ENCODE data around the gene ZRANB3. TPM values are rescaled to one million over a fixed set of nuclear protein-coding genes. Genes with fewer than 3 reads are reported as not detected.

Gene ZRANB3
- total and polyA plus RNA-seq, 2 experiments from 2014 or later = 3.6 to 10.4 TPM

- H3K79me2 ChIP-seq = no peaks in the 10 kb centered on the region
- no peak for DNase-seq (ENCODE audit: low spot score)
- H3K36me3 ChIP-seq (replicated peaks; ENCODE audit: insufficient read depth, low read depth) = no peaks in the 10 kb centered on the region
- H3K9me2 ChIP-seq (replicated peaks; ENCODE audit: insufficient read depth) = no peaks in the 10 kb centered on the region
- H3K4me3 ChIP-seq = no peak overlapping the region
- H3K4me2 ChIP-seq = no peak overlapping the region
- no peak overlapping the region for H2AFZ ChIP-seq
- H3K27me3 ChIP-seq = no peaks in the 10 kb centered on the region
- H3K9me3 ChIP-seq (ENCODE audit: low read depth) = no peaks in the 10 kb centered on the region
- TF ChIP-seq, protein P1, sequence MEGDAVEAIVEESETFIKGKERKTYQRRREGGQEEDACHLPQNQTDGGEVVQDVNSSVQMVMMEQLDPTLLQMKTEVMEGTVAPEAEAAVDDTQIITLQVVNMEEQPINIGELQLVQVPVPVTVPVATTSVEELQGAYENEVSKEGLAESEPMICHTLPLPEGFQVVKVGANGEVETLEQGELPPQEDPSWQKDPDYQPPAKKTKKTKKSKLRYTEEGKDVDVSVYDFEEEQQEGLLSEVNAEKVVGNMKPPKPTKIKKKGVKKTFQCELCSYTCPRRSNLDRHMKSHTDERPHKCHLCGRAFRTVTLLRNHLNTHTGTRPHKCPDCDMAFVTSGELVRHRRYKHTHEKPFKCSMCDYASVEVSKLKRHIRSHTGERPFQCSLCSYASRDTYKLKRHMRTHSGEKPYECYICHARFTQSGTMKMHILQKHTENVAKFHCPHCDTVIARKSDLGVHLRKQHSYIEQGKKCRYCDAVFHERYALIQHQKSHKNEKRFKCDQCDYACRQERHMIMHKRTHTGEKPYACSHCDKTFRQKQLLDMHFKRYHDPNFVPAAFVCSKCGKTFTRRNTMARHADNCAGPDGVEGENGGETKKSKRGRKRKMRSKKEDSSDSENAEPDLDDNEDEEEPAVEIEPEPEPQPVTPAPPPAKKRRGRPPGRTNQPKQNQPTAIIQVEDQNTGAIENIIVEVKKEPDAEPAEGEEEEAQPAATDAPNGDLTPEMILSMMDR (IDR thresholded peaks at IDR 0.05; ENCODE audit: poor library complexity) = no peak
- no peak for TF ChIP-seq EZH2phosphoT487 (IDR thresholded peaks at IDR 0.05; ENCODE audit: low read depth, severe bottlenecking, unreplicated experiment)
- TF ChIP-seq EZH2 (IDR thresholded peaks at IDR 0.05; ENCODE audit: borderline replicate concordance) = no peak
- H4K20me1 ChIP-seq (ENCODE audit: insufficient read depth, poor library complexity, severe bottlenecking) = no peaks in the 10 kb centered on the region
- 84% methylated on average over 3 of the region's 3 CpGs for WGBS (ENCODE audit: low lambda C conversion rate, missing lambda C conversion rate)
- H3K4me1 ChIP-seq (ENCODE audit: insufficient read depth) = no peaks in the 10 kb centered on the region
- no peak overlapping the region for H3K27ac ChIP-seq
Observed at GRCh38 chr2:135203944-135204343, 327.1 kb downstream of the ZRANB3 start.

GRCh38 chr2:135202751-135203150 lies 328.3 kb downstream of the ZRANB3 start:
- H3K4me1 ChIP-seq (ENCODE audit: insufficient read depth) = no peaks in the 10 kb centered on the region
- no peaks in the 10 kb centered on the region for H4K20me1 ChIP-seq (ENCODE audit: insufficient read depth, poor library complexity, severe bottlenecking)
- no peaks in the 10 kb centered on the region for H3K27me3 ChIP-seq
- H2AFZ ChIP-seq = no peak overlapping the region
- no peak for DNase-seq (ENCODE audit: low spot score)
- TF ChIP-seq EZH2phosphoT487 (IDR thresholded peaks at IDR 0.05; ENCODE audit: low read depth, severe bottlenecking, unreplicated experiment) (no peak), EZH2 (IDR thresholded peaks at IDR 0.05; ENCODE audit: borderline replicate concordance) (no peak)
- TF ChIP-seq, protein P1 (IDR thresholded peaks at IDR 0.05; ENCODE audit: poor library complexity) = no peak
- no peaks in the 10 kb centered on the region for H3K9me2 ChIP-seq (replicated peaks; ENCODE audit: insufficient read depth)
- H3K36me3 ChIP-seq (replicated peaks; ENCODE audit: insufficient read depth, low read depth) = no peaks in the 10 kb centered on the region
- H3K79me2 ChIP-seq = no peaks in the 10 kb centered on the region
- H3K4me3 ChIP-seq = no peak overlapping the region
- H3K4me2 ChIP-seq = no peak overlapping the region
- H3K9me3 ChIP-seq (ENCODE audit: low read depth) = no peaks in the 10 kb centered on the region
- no peak overlapping the region for H3K27ac ChIP-seq

- H2AFZ ChIP-seq = no peak overlapping the region
- no peaks in the 10 kb centered on the region for H3K9me3 ChIP-seq (ENCODE audit: low read depth)
- no peaks in the 10 kb centered on the region for H3K36me3 ChIP-seq (replicated peaks; ENCODE audit: insufficient read depth, low read depth)
- no peak overlapping the region for H3K4me2 ChIP-seq
- no peaks in the 10 kb centered on the region for H3K4me1 ChIP-seq (ENCODE audit: insufficient read depth)
- no peak overlapping the region for H3K27ac ChIP-seq
- whole genome bisulfite sequencing (ENCODE audit: low lambda C conversion rate, missing lambda C conversion rate) = 97% methylated on average over 3 of the region's 3 CpGs
- DNase-seq (ENCODE audit: low spot score) = no peak
- H3K27me3 ChIP-seq = no peaks in the 10 kb centered on the region
- H4K20me1 ChIP-seq (ENCODE audit: insufficient read depth, poor library complexity, severe bottlenecking) = no peaks in the 10 kb centered on the region
- no peaks in the 10 kb centered on the region for H3K9me2 ChIP-seq (replicated peaks; ENCODE audit: insufficient read depth)
- H3K4me3 ChIP-seq = no peak overlapping the region
- TF ChIP-seq EZH2phosphoT487 (IDR thresholded peaks at IDR 0.05; ENCODE audit: low read depth, severe bottlenecking, unreplicated experiment) = no peak
- TF ChIP-seq, protein P1 (IDR thresholded peaks at IDR 0.05; ENCODE audit: poor library complexity) = no peak
- H3K79me2 ChIP-seq = no peaks in the 10 kb centered on the region
Observed at GRCh38 chr2:135198481-135198880, 332.5 kb downstream of the ZRANB3 start.

DNA sequence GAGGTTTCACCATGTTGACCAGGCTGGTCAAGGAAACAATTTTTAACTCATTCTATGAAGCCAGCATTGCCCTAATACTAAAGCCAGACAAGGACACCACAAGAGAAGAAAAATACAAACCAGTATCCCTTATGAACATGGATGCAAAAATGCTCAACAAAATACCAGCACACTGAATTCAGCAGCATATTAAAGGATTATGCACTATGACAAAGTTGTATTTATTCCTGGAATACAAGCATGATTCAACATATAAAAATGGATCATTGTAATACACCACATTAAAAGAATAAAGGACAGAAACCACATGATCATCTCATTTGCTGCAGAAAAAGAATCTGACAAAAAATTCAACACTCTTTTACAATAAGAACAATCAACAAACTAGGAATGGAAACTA lies 340.2 kb downstream of the ZRANB3 start:
- no peak for DNase-seq (ENCODE audit: low spot score)
- no peak overlapping the region for H3K27ac ChIP-seq
- H3K9me3 ChIP-seq (ENCODE audit: low read depth) = no peaks in the 10 kb centered on the region
- no peak overlapping the region for H3K4me2 ChIP-seq
- no peaks in the 10 kb centered on the region for H3K36me3 ChIP-seq (replicated peaks; ENCODE audit: insufficient read depth, low read depth)
- TF ChIP-seq, protein P1 (IDR thresholded peaks at IDR 0.05; ENCODE audit: poor library complexity) = no peak
- TF ChIP-seq EZH2 (IDR thresholded peaks at IDR 0.05; ENCODE audit: borderline replicate concordance) (no peak), EZH2phosphoT487 (IDR thresholded peaks at IDR 0.05; ENCODE audit: low read depth, severe bottlenecking, unreplicated experiment) (no peak)
- H3K79me2 ChIP-seq = no peaks in the 10 kb centered on the region
- no peak overlapping the region for H3K4me3 ChIP-seq
- H4K20me1 ChIP-seq (ENCODE audit: insufficient read depth, poor library complexity, severe bottlenecking) = no peaks in the 10 kb centered on the region
- no peaks in the 10 kb centered on the region for H3K4me1 ChIP-seq (ENCODE audit: insufficient read depth)
- no peak overlapping the region for H2AFZ ChIP-seq
- H3K9me2 ChIP-seq (replicated peaks; ENCODE audit: insufficient read depth) = no peaks in the 10 kb centered on the region
- H3K27me3 ChIP-seq = no peaks in the 10 kb centered on the region

Measured in hepatocyte (in vitro differentiated cells).